ENCODE results near the gene FAM163B.

DNA sequence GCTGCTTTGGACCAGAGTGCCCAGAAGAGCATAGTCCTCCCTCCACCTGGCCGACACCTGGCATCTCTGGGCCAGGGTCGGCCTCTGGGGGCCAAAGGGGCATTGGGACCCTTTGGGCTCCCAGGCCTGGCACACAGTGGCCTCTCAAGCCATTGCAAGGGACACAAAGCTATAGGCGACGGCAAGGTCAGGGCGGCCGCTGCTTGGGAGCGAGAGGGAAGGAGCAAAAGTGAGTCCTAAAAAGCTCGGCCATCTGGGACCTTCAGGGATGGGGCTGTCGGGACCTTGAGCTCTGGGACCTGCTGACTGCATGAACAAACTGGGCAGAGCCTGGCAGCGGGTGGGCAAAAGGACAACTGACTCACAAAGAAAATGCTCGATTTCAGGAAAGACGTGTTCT, 40.8 kb upstream of the FAM163B start:
- TF ChIP-seq, protein P1, sequence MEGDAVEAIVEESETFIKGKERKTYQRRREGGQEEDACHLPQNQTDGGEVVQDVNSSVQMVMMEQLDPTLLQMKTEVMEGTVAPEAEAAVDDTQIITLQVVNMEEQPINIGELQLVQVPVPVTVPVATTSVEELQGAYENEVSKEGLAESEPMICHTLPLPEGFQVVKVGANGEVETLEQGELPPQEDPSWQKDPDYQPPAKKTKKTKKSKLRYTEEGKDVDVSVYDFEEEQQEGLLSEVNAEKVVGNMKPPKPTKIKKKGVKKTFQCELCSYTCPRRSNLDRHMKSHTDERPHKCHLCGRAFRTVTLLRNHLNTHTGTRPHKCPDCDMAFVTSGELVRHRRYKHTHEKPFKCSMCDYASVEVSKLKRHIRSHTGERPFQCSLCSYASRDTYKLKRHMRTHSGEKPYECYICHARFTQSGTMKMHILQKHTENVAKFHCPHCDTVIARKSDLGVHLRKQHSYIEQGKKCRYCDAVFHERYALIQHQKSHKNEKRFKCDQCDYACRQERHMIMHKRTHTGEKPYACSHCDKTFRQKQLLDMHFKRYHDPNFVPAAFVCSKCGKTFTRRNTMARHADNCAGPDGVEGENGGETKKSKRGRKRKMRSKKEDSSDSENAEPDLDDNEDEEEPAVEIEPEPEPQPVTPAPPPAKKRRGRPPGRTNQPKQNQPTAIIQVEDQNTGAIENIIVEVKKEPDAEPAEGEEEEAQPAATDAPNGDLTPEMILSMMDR (IDR thresholded peaks at IDR 0.05; ENCODE audit: insufficient read depth, low read length), result no peak
- TF ChIP-seq, protein P2, sequence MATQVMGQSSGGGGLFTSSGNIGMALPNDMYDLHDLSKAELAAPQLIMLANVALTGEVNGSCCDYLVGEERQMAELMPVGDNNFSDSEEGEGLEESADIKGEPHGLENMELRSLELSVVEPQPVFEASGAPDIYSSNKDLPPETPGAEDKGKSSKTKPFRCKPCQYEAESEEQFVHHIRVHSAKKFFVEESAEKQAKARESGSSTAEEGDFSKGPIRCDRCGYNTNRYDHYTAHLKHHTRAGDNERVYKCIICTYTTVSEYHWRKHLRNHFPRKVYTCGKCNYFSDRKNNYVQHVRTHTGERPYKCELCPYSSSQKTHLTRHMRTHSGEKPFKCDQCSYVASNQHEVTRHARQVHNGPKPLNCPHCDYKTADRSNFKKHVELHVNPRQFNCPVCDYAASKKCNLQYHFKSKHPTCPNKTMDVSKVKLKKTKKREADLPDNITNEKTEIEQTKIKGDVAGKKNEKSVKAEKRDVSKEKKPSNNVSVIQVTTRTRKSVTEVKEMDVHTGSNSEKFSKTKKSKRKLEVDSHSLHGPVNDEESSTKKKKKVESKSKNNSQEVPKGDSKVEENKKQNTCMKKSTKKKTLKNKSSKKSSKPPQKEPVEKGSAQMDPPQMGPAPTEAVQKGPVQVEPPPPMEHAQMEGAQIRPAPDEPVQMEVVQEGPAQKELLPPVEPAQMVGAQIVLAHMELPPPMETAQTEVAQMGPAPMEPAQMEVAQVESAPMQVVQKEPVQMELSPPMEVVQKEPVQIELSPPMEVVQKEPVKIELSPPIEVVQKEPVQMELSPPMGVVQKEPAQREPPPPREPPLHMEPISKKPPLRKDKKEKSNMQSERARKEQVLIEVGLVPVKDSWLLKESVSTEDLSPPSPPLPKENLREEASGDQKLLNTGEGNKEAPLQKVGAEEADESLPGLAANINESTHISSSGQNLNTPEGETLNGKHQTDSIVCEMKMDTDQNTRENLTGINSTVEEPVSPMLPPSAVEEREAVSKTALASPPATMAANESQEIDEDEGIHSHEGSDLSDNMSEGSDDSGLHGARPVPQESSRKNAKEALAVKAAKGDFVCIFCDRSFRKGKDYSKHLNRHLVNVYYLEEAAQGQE (IDR thresholded peaks at IDR 0.05; ENCODE audit: insufficient replicate concordance, low read depth), result no peak
- TF ChIP-seq POLR2AphosphoS5 (IDR thresholded peaks at IDR 0.05; ENCODE audit: low read depth) (no peak), GABPA (IDR thresholded peaks at IDR 0.05; ENCODE audit: low read depth) (no peak)
